GM12891 (cell line): Measurements from ENCODE around the gene ADIG.
"Not testable (repeated sequence)": the region's sequence is repeated elsewhere in the genome, so short reads cannot be mapped to it uniquely, and the experiment has no call there.

Experiments used
- DNase-seq: peaks from one replicate; pipeline ENCODE4 v3.0.0; 2011; ENCODE audit warnings: low spot score; ENCODE audit not compliant: insufficient read length
- FAIRE-seq: peaks from 2 replicates; lab custom pipeline; 2011; peaks lifted over from hg19 to GRCh38; lab: Jason Lieb, UNC
- PAX5 ChIP-seq: IDR thresholded peaks from 2 replicates; pipeline ENCODE4 v1.6.1; 2011; ENCODE audit warnings: low read length, moderate library complexity, mild to moderate bottlenecking; ENCODE audit not compliant: insufficient read depth, severe bottlenecking
- POLR2A ChIP-seq: IDR thresholded peaks from 2 replicates; pipeline ENCODE4 v1.6.1; 2011; ENCODE audit warnings: low read depth, low read length, control low read depth
- POLR2AphosphoS5 ChIP-seq: IDR thresholded peaks from 2 replicates; pipeline ENCODE4 v1.6.1; 2011; ENCODE audit warnings: low read depth, low read length, control low read depth
- POU2F2 ChIP-seq: IDR thresholded peaks from 2 replicates; pipeline ENCODE4 v1.6.1; 2011; ENCODE audit warnings: low read depth, mild to moderate bottlenecking, control low read depth, low read length, moderate library complexity
- SPI1 ChIP-seq: IDR thresholded peaks from 2 replicates; pipeline ENCODE4 v1.6.1; 2011; ENCODE audit warnings: low read depth, low read length, control low read depth
- TAF1 ChIP-seq: IDR thresholded peaks from 2 replicates; pipeline ENCODE4 v1.6.1; 2011; ENCODE audit warnings: low read depth, low read length, control low read depth

Gene ADIG

DNA sequence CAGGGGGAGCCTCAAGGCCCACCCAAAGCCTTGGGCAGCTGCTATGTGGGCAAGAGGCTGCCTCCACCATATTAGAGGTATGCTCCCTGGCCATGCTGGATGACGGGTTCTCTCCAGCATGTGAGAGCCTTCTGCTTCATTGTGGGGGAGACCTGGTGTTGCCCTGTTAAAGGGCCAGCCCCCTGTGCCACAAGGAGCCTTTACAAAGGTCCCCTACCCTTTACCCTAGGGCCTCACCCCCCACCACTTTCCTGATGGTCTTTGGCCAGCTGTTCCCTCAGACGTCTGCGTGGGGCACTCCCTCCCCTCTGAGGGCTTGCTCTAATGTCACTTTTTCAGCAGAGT, 5.2 kb downstream of the ADIG start:
- DNase-seq (no peak), FAIRE-seq (no peak)
- TF ChIP-seq POLR2A (no peak), SPI1 (no peak), POLR2AphosphoS5 (no peak), POU2F2 (no peak), PAX5 (no peak), TAF1 (no peak)

DNA sequence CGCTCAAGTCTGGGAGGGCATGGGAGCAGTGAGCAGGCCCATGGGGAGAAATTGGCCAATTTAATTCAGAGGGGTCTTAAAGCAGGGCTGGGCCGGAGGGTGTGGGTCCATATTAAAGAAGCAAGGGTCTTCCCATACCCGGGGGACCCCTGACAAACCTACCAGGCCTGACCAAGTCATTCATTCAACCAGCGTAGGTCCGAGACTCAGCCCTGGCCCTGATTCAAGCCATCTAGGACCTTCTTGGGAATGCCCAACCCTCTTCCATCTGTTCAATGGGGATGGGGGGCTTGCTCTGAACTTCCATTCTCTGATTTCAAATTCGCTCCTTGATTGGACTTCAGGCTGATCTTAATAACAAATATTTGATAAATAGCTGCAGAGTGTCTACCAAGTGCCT, 7.3 kb downstream of the ADIG start:
- TF ChIP-seq POLR2AphosphoS5 (no peak), PAX5 (no peak), POU2F2 (no peak), TAF1 (no peak), SPI1 (no peak), POLR2A (no peak)
- DNase-seq: no peak
- FAIRE-seq: no peak

DNA sequence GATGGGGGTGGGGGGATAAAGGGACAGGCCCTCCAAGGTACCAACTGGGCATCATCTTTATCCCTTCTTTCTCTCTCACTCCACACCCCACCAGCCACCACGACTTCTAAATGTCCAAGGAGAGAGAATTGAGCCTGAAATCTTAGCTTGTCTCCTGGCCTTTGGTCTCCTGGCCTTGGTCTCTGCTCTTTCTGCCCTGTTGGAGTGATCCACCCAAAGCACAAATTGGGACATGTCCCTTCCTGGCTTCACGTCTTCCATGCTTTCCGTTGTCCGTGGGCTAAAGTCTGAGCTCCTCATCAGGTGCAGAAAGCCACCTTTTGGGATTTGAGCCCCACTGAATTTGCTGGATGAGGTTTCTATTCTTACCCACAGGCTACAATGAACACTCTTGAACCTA, 8.4 kb downstream of the ADIG start:
- no peak for DNase-seq
- FAIRE-seq: no peak
- no peak for TF ChIP-seq POU2F2
- TF ChIP-seq PAX5: no peak
- no peak for TF ChIP-seq SPI1
- no peak for TF ChIP-seq TAF1
- no peak for TF ChIP-seq POLR2A
- TF ChIP-seq POLR2AphosphoS5: no peak

DNA sequence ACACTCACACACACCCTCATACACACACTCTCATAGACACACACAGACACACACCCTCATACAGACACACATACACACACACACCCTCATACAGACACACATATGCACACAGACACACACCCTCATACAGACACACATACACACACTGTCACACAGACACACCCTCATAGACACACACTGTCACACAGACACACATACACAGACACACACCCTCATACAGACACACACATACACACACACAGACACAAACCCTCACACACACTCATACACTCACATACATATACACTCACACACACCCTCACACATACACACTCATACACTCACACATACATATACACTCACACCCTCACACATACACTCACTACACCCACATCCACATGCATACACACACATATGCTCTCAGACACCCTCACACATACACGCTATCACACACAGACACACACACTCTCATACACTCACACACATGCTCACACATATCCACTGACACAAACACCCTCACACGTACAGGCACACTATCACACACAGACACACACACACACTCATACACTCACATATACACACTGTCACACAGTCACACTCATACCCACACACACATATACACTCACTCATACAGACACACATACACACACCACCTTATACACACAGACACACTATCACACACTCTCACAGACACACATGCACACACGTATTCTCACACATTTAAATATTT, 9.1 kb downstream of the ADIG start:
- no peak for TF ChIP-seq TAF1
- no peak for TF ChIP-seq POLR2A
- TF ChIP-seq POLR2AphosphoS5: no peak
- no peak for TF ChIP-seq SPI1
- TF ChIP-seq PAX5: no peak
- TF ChIP-seq POU2F2: no peak
- FAIRE-seq (peak; percentile 45), DNase-seq (no peak)

DNA sequence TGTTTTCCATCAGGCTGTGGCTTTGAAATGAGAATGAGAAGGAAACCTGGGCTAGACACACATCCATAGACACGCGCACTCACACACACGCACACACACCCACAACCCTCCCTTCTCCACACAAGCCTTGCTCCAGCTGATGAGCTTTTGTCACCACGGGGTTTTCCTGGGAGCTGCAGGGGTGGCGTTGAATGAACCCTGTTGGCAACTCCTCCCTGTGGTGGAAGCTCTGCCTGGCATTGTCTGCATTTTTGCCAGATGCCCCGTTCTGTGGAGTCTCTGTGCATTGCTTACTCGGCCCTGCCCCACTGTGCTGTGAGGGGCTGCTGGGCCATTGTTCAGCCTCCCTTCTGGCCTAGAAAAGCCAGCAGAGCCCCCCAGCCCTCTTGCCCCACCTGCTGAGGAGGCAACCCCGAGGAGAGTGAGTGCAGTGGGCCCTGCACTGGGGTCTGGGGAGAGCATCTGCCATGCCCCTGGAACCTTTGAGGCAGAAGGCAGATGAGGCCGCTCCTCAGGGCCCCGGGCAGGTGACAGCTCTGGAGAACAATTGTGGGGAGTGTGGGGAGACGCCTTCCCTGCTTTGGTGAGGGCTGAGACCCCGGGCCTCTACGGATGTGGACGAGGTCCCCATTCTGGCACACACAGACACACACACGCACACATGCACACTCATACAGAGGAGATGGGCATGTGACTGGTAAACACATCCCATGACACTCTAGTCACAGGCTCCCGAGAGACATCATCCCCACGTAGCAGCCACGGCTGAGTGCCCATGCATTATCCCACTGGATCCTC, 9.9 kb downstream of the ADIG start:
- TF ChIP-seq POLR2A: no peak
- no peak for TF ChIP-seq POLR2AphosphoS5
- TF ChIP-seq SPI1: no peak
- no peak for TF ChIP-seq PAX5
- no peak for TF ChIP-seq TAF1
- no peak for TF ChIP-seq POU2F2
- DNase-seq (no peak), FAIRE-seq (no peak)

DNA sequence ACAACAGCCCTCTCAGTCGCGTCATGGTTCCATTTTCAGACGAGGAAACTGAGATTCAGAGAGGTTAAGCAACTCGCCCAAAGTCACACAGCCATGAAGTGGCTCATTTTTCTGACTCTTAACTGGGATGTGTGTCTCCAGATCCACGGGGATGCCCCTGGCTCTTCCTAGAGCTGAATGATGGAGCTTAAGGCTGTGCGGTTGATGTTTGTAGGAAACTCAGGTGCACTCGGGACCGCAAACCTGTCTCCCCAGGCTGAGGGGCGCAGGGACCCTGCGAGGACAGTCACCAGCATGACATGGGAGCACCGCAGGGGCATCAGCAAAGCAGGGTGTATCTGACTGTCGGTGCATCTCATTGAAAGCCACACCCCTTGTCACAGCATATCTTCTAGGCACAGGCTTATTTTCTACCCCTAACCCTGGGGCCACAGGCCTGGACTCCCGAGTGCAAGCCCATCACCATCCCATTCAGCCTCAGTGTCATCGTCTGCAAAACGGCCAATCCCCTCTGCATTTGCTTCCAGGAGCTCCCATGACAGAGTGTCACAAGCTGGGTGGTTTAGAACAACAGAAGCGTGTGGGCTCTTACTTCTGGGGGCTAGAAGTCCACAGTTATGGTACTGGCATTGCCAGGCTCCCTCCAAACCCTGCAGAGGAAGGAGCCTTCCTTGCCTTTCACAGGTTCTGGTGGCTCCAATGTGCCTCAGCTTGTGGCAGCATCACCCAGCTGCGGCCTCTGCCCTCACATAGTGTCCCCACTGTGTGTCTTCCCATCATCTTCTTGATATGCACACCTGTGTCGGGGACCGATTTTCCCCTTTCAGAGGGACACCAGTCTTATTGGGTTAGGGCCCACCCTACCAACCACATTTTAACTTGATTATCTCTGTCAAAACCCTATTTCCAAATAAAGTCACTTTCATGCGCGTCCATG, 10.7 kb downstream of the ADIG start:
- TF ChIP-seq SPI1 (no peak), POLR2A (no peak), POLR2AphosphoS5 (no peak)
- FAIRE-seq (no peak), DNase-seq (no peak)

DNA sequence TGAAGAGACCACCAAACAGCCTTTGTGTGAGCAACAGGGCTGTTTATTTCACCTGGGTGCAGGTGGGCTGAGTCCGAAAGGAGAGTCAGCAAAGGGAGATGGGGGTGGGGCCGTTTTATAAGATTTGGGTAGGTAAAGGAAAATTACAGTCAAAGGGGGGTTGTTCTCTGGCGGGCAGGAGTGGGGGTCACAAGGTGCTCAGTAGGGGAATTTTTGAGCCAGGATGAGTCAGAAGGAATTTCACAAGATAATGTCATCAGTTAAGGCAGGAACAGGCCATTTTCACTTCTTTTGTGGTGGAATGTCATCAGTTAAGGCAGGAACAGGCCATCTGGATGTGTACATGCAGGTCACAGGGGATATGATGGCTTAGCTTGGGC, 11.4 kb downstream of the ADIG start:
- DNase-seq, FAIRE-seq: not testable (repeated sequence)

DNA sequence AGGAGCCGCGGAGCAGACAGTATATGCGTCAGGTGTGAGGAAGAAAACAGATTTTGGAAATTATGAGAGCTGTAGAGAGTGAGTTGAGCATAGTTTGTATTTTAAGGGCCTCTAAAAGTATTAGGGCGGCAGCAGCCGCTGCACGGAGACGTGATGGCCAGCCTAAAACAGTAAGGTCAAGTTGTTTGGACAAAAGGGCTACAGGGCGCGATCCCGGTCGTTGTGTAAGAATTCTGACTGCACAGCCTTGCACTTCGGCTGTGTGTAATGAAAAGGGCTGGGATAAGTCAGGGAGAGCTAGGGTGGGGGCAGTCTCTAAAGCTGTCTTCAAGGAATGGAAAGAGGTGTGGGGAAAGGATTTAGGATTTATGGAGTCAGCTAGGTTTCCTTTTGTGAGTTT, 13.3 kb downstream of the ADIG start:
- FAIRE-seq, DNase-seq: not testable (repeated sequence)

DNA sequence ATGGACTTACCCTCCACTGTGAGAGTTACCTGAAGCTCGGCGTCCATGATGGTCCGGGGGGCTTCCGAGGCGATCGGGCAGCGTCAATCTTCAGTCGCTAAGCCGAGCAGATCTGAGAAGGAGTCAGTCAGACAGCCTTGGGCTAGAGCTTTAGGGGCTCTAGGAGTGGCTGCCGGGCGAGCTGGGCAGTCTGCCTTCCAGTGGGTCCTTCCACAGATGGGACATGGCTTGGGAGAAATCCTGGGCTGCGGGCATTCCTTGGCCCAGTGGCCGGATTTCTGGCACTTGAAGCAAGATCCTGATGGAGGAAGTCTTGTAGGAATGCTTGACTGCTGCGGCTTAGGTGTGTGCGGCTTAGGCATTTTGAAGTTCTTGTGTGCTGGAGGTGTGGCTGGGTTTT, 14.9 kb downstream of the ADIG start:
- not testable (repeated sequence) for DNase-seq, FAIRE-seq

DNA sequence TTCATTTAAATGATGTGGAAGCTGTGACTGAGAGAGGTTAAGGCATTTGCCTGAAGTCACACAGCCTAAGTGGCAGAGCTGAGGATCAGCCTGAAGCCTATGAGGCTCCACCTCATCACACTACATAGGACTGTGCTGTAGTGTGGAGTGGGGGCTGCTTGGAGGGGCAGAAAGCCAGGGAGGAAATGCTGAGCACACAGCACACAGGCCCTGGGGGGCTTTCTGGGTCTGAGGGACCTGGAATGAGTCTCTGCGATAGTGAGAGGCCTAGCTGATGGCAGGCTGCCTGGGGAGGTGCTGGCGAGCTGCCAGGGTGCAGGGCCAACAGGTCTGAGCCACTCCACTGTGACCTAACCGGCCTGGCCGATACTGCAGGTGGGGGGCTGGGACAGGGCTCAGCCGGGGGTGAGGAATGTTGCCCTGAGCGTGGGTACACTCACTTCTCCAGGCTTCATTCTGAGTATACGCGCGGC, 18.4 kb downstream of the ADIG start:
- DNase-seq (no peak), FAIRE-seq (no peak)
- TF ChIP-seq TAF1 (no peak), POU2F2 (no peak), POLR2AphosphoS5 (no peak), SPI1 (no peak), POLR2A (no peak), PAX5 (no peak)
